Hepatic stellate cell (primary cell): Measurements from ENCODE around the gene TUBGCP4.

Experiments
- DNase-seq: peaks from one replicate; pipeline ENCODE4 v3.0.0; 2011; ENCODE audit warnings: low spot score

TUBGCP4 gene

GRCh38 chr15:43403616-43404015, 32.7 kb downstream of the TUBGCP4 start:
- DNase-seq: no peak

- no peak for DNase-seq
Measured at GRCh38 chr15:43404130-43404529, 33.2 kb downstream of the TUBGCP4 start.

- DNase-seq: no peak
Measured at GRCh38 chr15:43406189-43406588, 35.3 kb downstream of the TUBGCP4 start.

- no peak for DNase-seq
Measured at GRCh38 chr15:43406808-43407207, 35.9 kb downstream of the TUBGCP4 start.

- no peak for DNase-seq
Measured at GRCh38 chr15:43408789-43409188, 37.9 kb downstream of the TUBGCP4 start.

DNA sequence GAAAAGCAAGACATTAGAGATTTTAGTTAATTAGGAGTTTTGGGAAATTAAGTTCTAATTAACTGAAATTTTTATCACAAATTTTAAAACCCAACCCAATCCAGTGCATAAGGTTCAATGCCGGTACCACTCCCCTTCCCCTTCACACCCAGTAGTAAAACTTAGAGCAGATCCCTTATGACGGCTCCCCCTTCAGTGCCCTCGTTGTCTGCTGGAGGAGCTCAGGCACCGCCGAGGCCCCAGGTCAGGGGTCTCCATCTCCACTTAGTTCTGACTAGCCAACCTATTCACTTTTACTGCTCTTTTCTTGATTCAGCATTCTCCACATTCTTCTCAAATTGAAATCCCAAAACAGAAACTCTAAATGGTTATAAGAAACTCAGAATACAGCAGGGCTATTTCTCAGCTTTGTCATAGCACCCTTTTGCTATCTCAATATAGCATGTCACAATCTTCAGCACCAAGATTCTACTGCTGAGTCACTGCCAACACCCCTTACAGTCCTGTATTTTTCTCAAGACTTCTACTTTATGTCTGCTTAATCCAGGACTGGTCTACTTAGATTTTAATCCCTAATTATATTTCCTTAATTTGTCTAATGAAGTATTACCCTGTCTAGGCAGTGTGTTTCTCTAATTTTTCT, 39.8 kb downstream of the TUBGCP4 start:
- DNase-seq: peak; percentile 41

GRCh38 chr15:43412096-43412495, 41.2 kb downstream of the TUBGCP4 start:
- no peak for DNase-seq

- no peak for DNase-seq
Measured at GRCh38 chr15:43414196-43414595, 43.3 kb downstream of the TUBGCP4 start.

DNA sequence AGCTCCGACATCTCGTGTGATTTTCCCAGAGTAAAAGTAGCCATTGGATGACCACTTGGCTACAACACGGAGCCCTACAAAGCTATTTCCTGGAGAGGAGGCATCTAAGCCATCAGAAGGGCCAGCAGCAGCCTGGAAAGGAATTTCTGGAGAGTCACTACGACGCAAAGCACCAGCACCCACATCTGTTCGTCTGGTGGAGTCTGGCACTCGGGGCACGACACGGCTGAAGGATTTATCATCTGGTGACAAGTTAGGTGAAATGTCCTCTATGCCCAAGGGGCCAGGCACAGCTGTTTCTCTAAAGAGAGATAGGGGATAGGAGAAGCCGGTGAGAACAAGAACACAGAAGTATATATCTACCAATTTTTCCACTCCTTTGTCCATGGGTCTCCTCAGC, 49.5 kb downstream of the TUBGCP4 start:
- no peak for DNase-seq

- no peak for DNase-seq
Measured at GRCh38 chr15:43420876-43421275, 50.0 kb downstream of the TUBGCP4 start.

DNA sequence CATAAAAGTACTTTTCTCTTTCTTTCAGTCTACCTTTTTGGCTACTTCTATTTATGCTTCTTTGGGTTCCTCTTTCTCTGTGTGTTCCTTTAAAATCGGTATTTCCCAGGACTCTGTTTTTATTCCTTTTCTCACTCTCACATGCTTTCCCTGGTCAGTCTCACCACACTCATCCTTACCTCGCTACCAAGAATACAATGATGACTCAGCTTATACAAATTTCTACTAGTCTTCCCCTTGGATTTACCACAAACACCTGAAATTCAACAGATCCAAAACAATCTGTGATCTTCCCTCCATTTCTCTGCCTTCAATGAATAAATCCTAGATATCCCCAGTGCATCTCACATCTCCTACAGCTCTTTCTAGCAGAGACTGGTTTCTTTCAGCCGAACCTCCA, 52.9 kb downstream of the TUBGCP4 start:
- no peak for DNase-seq

DNA sequence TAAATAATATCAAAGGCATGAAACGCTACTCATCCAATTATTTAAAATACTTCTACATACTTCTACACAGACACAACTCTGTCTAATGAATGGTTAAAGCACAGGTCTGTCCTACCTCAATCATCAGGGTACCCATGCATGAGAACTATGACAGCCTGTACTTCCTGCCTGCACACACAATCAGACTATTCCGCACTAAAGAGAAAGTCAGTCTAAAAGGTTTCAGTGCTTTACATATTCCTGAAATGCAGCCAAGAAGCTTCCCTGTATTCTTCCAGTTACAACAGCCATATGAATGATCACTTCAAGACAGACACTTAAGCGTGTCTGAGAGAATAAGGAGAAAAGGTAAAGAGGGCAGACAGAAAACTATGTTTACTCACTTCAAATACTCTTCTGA, 58.8 kb downstream of the TUBGCP4 start:
- DNase-seq: no peak

- no peak for DNase-seq
Measured at GRCh38 chr15:43433165-43433564, 62.3 kb downstream of the TUBGCP4 start.

- DNase-seq: no peak
Measured at GRCh38 chr15:43433661-43434303, 62.9 kb downstream of the TUBGCP4 start.

DNA sequence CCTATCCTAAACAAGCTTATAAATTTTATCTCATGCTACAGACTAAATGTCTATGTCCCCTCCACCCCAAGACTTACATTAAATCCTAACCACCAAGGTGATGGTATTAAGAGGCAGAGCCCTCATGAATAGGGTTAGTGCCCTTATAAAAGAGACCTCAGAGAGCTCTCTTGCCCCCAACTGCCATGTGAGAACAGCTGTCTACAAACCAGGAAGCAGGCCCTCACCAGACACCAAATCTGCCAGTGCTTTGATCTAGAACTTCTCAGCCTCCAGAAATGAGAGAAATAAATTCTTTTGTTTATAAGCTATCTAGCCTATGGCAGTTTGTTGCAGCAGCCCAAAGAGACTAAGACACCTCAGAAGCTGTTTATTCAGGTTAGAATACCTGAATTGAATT, 63.5 kb downstream of the TUBGCP4 start:
- no peak for DNase-seq

GRCh38 chr15:43436395-43436794, 65.5 kb downstream of the TUBGCP4 start:
- no peak for DNase-seq

DNA sequence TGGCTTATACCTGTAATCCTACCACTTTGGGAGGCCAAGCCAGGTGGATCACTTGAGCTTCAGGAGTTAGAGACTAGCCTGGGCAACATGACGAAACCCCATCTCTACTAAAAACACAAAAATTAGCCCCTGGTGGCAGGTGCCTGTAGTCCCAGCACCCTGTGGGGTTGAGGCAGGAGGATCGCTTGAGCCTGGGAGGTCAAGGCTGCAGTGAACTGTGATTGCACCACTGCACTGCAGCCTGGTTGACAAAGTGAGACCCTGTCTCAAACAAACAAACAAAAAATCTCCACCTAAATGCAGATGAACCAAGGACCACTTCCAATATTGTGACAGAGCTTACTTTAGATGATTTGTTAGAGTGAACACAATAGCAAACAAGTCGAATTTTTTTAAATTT, 68.4 kb downstream of the TUBGCP4 start:
- DNase-seq: no peak

GRCh38 chr15:43440721-43441281, 69.9 kb downstream of the TUBGCP4 start:
- DNase-seq: peak; percentile 83

- peak; percentile 46 for DNase-seq
Measured at GRCh38 chr15:43441316-43441715, 70.4 kb downstream of the TUBGCP4 start.

- no peak for DNase-seq
Measured at GRCh38 chr15:43446344-43446743, 75.4 kb downstream of the TUBGCP4 start.

GRCh38 chr15:43449981-43450380, 79.1 kb downstream of the TUBGCP4 start:
- DNase-seq: no peak
